Keratinocyte (primary cell): ENCODE data around the gene CACNG4.

Experiments
- CTCF ChIP-seq, 3 experiments: IDR thresholded peaks in 1 of 3; conservative IDR thresholded peaks in 1 of 3; optimal IDR thresholded peaks in 1 of 3; 2 replicates in 2 of 3; 3 replicates in 1 of 3; pipeline versions ENCODE3 to v1.5.1; 2011; ENCODE audit warnings: low read length in 3 of 3, mild to moderate bottlenecking in 3 of 3, moderate library complexity in 2 of 3, control low read depth in 1 of 3, inconsistent platforms in 1 of 3; ENCODE audit not compliant: insufficient read depth in 2 of 3; ENCODE audit errors: extremely low read depth in 1 of 3
- EZH2 ChIP-seq: IDR thresholded peaks from one replicate; pipeline ENCODE4 v1.6.1; 2012; ENCODE audit warnings: inconsistent platforms, mild to moderate bottlenecking, low read length, moderate library complexity

- TF ChIP-seq EZH2, result no peak
- no peak for TF ChIP-seq CTCF (optimal IDR thresholded peaks at IDR 0.05 in 1 of 3, IDR thresholded peaks at IDR 0.05 in 1 of 3, conservative IDR thresholded peaks at IDR 0.05 in 1 of 3; ENCODE audit: extremely low read depth in 1 of 3, insufficient read depth in 2 of 3, low read length in 3 of 3)
These were observed 7.2 kb upstream of the CACNG4 start for GRCh38 chr17:66957343-66957742.
